Right atrium auricular region (tissue), 2 donors: ENCODE results near the gene IFRD2. TPM values are rescaled to one million over a fixed set of nuclear protein-coding genes. Genes with fewer than 3 reads are reported as not detected.

Experiments
- DNase-seq: peaks from one replicate; pipeline ENCODE4 v3.0.0-alpha.2; 2019; ENCODE audit warnings: low spot score
- H3K27ac ChIP-seq, 2 donors: fragments of 200-600 bp; sonication (generic); 1 replicate in 1 of 2; 2 replicates in 1 of 2; pipeline ENCODE4 v1.5.1; 2016 to 2019
- H3K27me3 ChIP-seq, 2 donors: fragments of 200-600 bp; sonication (generic); one replicate each; pipeline versions ENCODE4 v1.5.1 to v1.6.0; 2017 to 2019
- H3K36me3 ChIP-seq: fragments of 200-600 bp; sonication (generic); one replicate; pipeline ENCODE4 v1.5.1; 2016
- H3K4me1 ChIP-seq, 2 donors: fragments of 200-600 bp; sonication (generic); one replicate each; pipeline versions ENCODE4 v1.5.1 to v1.6.0; 2017 to 2019
- H3K4me3 ChIP-seq, 2 donors: fragments of 200-600 bp; sonication (generic); 1 replicate in 1 of 2; 2 replicates in 1 of 2; pipeline ENCODE4 v1.5.1; 2017 to 2019; ENCODE audit warnings: mild to moderate bottlenecking in 1 of 2, moderate library complexity in 1 of 2
- H3K9me3 ChIP-seq, 2 donors: fragments of 200-600 bp; sonication (generic); one replicate each; pipeline ENCODE4 v1.5.1; 2019
- CTCF ChIP-seq, 2 donors: fragments of 200-600 bp; sonication (generic); IDR thresholded peaks; one replicate each; pipeline ENCODE4 v1.5.1; 2019; ENCODE audit warnings: antibody characterized with exemption in 2 of 2
- total RNA-seq, 2 donors: library from RNA; depleted of rRNA; stranded (reverse); fragments of >200 nt; gene quantifications; one replicate each; pipeline ENCODE4 v1.1.0, GENCODE V29; 2016

The IFRD2 gene
- total RNA-seq, 2 donors from 2014 or later = 51.0 to 58.5 TPM

GRCh38 chr3:50294089-50294488 lies 1.9 kb upstream of the IFRD2 start:
- no peaks in the 10 kb centered on the region for H3K27me3 ChIP-seq
- no peak for TF ChIP-seq CTCF (IDR thresholded peaks at IDR 0.05)
- H3K27ac ChIP-seq = no peak overlapping the region
- H3K36me3 ChIP-seq = peaks cover 15% of the 10 kb centered on the region
- no peak for DNase-seq
- peaks cover 0 to 44% of the 10 kb centered on the region in 2 donors for H3K4me1 ChIP-seq
- no peak overlapping the region for H3K4me3 ChIP-seq
- H3K9me3 ChIP-seq = no peaks in the 10 kb centered on the region

GRCh38 chr3:50293079-50293801 lies 1.0 kb upstream of the IFRD2 start:
- peak overlapping the region in 1 of 2 donors; percentile 99 for H3K4me3 ChIP-seq
- peaks cover 0 to 37% of the 10 kb centered on the region in 2 donors for H3K4me1 ChIP-seq
- H3K36me3 ChIP-seq = peaks cover 24% of the 10 kb centered on the region
- no peak for TF ChIP-seq CTCF (IDR thresholded peaks at IDR 0.05)
- H3K9me3 ChIP-seq = no peaks in the 10 kb centered on the region
- no peaks in the 10 kb centered on the region for H3K27me3 ChIP-seq
- H3K27ac ChIP-seq = peak overlapping the region; percentile 91 to 96
- no peak for DNase-seq

GRCh38 chr3:50290161-50290641 lies 2.0 kb downstream of the IFRD2 start:
- TF ChIP-seq CTCF (IDR thresholded peaks at IDR 0.05) = no peak
- peaks cover 38% of the 10 kb centered on the region for H3K36me3 ChIP-seq
- no peaks in the 10 kb centered on the region for H3K9me3 ChIP-seq
- no peak overlapping the region for H3K27ac ChIP-seq
- no peak for DNase-seq
- no peaks in the 10 kb centered on the region for H3K27me3 ChIP-seq
- H3K4me3 ChIP-seq = no peak overlapping the region
- peaks cover 0 to 58% of the 10 kb centered on the region in 2 donors for H3K4me1 ChIP-seq

GRCh38 chr3:50289130-50289529 lies 3.1 kb downstream of the IFRD2 start:
- Histone ChIP-seq H3K9me3 (no peaks in the 10 kb centered on the region), H3K4me1 (peaks cover 0 to 58% of the 10 kb centered on the region in 2 donors), H3K4me3 (no peak overlapping the region), H3K27me3 (no peaks in the 10 kb centered on the region), H3K36me3 (peaks cover 38% of the 10 kb centered on the region), H3K27ac (no peak overlapping the region)
- no peak for DNase-seq
- TF ChIP-seq CTCF (IDR thresholded peaks at IDR 0.05) = no peak

GRCh38 chr3:50288387-50289007 lies 3.7 kb downstream of the IFRD2 start:
- no peaks in the 10 kb centered on the region for H3K9me3 ChIP-seq
- peaks cover 0 to 57% of the 10 kb centered on the region in 2 donors for H3K4me1 ChIP-seq
- no peak overlapping the region for H3K4me3 ChIP-seq
- no peak for TF ChIP-seq CTCF (IDR thresholded peaks at IDR 0.05)
- peaks cover 38% of the 10 kb centered on the region for H3K36me3 ChIP-seq
- H3K27ac ChIP-seq = no peak overlapping the region
- DNase-seq = no peak
- no peaks in the 10 kb centered on the region for H3K27me3 ChIP-seq
